HEK293T (cell line): ENCODE measurements around the gene RNF220.

Experiments used
- CTCF ChIA-PET: fragments of 350-600 bp; formaldehyde crosslinking; extraction: SDS; loops from one replicate; lab custom pipeline; 2021; ENCODE audit warnings: antibody characterized with exemption, inconsistent platforms; lab: Yijun Ruan, JAX
- POLR2A ChIA-PET: fragments of 350-600 bp; formaldehyde crosslinking; extraction: SDS; loops from one replicate; lab custom pipeline; 2020; ENCODE audit warnings: antibody characterized with exemption, inconsistent platforms; lab: Yijun Ruan, JAX
- DNase-seq: peaks from one replicate; pipeline ENCODE4 v3.0.0; 2012; ENCODE audit warnings: mixed read lengths; ENCODE audit errors: extremely low spot score
- ARNT ChIP-seq: fragments of 450-650 bp; IDR thresholded peaks from 2 replicates; pipeline ENCODE4 v1.6.1; 2017; ENCODE audit warnings: mild to moderate bottlenecking
- BHLHE40 ChIP-seq: fragments of 450-650 bp; IDR thresholded peaks from 2 replicates; pipeline ENCODE4 v1.6.1; 2016; ENCODE audit warnings: mild to moderate bottlenecking, moderate library complexity, borderline replicate concordance
- CTBP1 ChIP-seq: fragments of 450-650 bp; IDR thresholded peaks from 2 replicates; pipeline ENCODE4 v1.6.1; 2016; ENCODE audit warnings: borderline replicate concordance
- ELF4 ChIP-seq: fragments of 450-650 bp; IDR thresholded peaks from 2 replicates; pipeline ENCODE4 v1.6.1; 2017; ENCODE audit warnings: antibody characterized with exemption
- FOXA1 ChIP-seq: fragments of 450-650 bp; IDR thresholded peaks from 2 replicates; pipeline ENCODE4 v1.6.1; 2016; ENCODE audit warnings: mild to moderate bottlenecking
- FOXK2 ChIP-seq: fragments of 450-650 bp; IDR thresholded peaks from 2 replicates; pipeline ENCODE4 v1.6.1; 2016; ENCODE audit warnings: mild to moderate bottlenecking
- FOXM1 ChIP-seq: fragments of 450-650 bp; IDR thresholded peaks from 2 replicates; pipeline ENCODE4 v1.6.1; 2017; ENCODE audit warnings: mild to moderate bottlenecking, borderline replicate concordance
- HDGF ChIP-seq: fragments of 450-650 bp; IDR thresholded peaks from 2 replicates; pipeline ENCODE4 v1.6.1; 2017; ENCODE audit warnings: antibody characterized with exemption, borderline replicate concordance
- L3MBTL2 ChIP-seq: fragments of 450-650 bp; conservative IDR thresholded peaks from 2 replicates; pipeline ENCODE4 v1.6.1; 2016; ENCODE audit warnings: mild to moderate bottlenecking
- LEF1 ChIP-seq: fragments of 450-650 bp; IDR thresholded peaks from 2 replicates; pipeline ENCODE4 v1.6.1; 2017; ENCODE audit warnings: mild to moderate bottlenecking, borderline replicate concordance
- NFRKB ChIP-seq: fragments of 450-650 bp; IDR thresholded peaks from 2 replicates; pipeline ENCODE4 v1.6.1; 2016; ENCODE audit warnings: mild to moderate bottlenecking, moderate library complexity
- PKNOX1 ChIP-seq: fragments of 450-650 bp; IDR thresholded peaks from 2 replicates; pipeline ENCODE4 v1.6.1; 2016
- SP1 ChIP-seq: fragments of 450-650 bp; IDR thresholded peaks from 2 replicates; pipeline ENCODE4 v1.6.1; 2017
- SUZ12 ChIP-seq: fragments of 450-650 bp; IDR thresholded peaks from 2 replicates; pipeline ENCODE4 v1.6.1; 2016; ENCODE audit warnings: mild to moderate bottlenecking
- TARDBP ChIP-seq: fragments of 450-650 bp; IDR thresholded peaks from 2 replicates; pipeline ENCODE4 v1.6.1; 2016
- ZNF384 ChIP-seq: fragments of 450-650 bp; IDR thresholded peaks from 2 replicates; pipeline ENCODE4 v1.6.1; 2016

RNF220 gene

GRCh38 chr1:44641126-44642102, 236.4 kb downstream of the RNF220 start:
- no peak for DNase-seq
- TF ChIP-seq FOXM1, result no peak
- no peak for TF ChIP-seq SUZ12
- TF ChIP-seq ARNT, result no peak
- TF ChIP-seq FOXK2, result no peak
- TF ChIP-seq SP1, result no peak
- TF ChIP-seq FOXA1, result no peak
- TF ChIP-seq BHLHE40, result no peak
- TF ChIP-seq CTBP1, result no peak
- no peak for TF ChIP-seq HDGF
- TF ChIP-seq ELF4, result no peak
- TF ChIP-seq PKNOX1, result no peak
- no peak for TF ChIP-seq L3MBTL2
- no peak for TF ChIP-seq NFRKB
- no peak for TF ChIP-seq TARDBP
- ChIA-PET CTCF (interaction anchor here (1.1 to 4.2 kb wide), 2 partner anchors 11 kb away, joined by 3 to 19 read pairs; no protein-coding TSS in a partner anchor), POLR2A (interaction anchor here (1.1 to 4.6 kb wide), 3 partner anchors 9 to 31 kb away, joined by 3 to 54 read pairs (median 8); no protein-coding TSS in a partner anchor)

GRCh38 chr1:44642255-44642654, 237.2 kb downstream of the RNF220 start:
- TF ChIP-seq FOXM1 (no peak), LEF1 (no peak), SP1 (no peak), NFRKB (no peak), ZNF384 (no peak), ARNT (no peak), ELF4 (no peak), TARDBP (no peak)
- CTCF ChIA-PET, result interaction anchor here (1.1 to 4.2 kb wide), 2 partner anchors 10 to 11 kb away, joined by 3 to 19 read pairs; no protein-coding TSS in a partner anchor
- POLR2A ChIA-PET, result interaction anchor here (1.1 to 4.6 kb wide), 3 partner anchors 10 to 32 kb away, joined by 3 to 54 read pairs (median 8); no protein-coding TSS in a partner anchor
- no peak for DNase-seq

DNA sequence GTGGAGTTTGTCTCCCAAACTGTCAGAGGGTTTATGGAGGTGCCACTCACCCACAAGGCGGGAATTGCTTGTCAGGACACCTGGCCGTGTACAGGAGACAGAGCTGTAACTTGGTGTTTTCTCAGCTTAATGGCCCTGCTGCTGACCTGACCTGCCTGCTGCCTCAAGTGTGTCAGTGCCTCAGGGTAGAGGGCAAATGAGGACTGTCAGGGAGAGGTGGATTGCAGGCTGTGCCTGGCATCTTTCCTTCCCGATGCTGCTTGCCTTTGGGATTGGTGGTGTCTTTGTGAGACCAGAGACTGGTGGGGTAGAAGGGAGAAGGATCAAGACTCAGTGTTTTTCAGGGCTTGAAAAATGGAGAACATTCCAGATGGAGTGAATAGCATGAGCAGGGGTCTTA, 237.9 kb downstream of the RNF220 start:
- CTCF ChIA-PET, result interaction anchor here (4.2 kb wide), 1 partner anchor 9 kb away, joined by 19 read pairs; no protein-coding TSS in a partner anchor
- POLR2A ChIA-PET, result interaction anchor here (1.9 to 4.6 kb wide), 2 partner anchors 10 to 11 kb away, joined by 8 to 54 read pairs; no protein-coding TSS in a partner anchor
- no peak for DNase-seq
- TF ChIP-seq ELF4 (no peak), FOXK2 (no peak)

GRCh38 chr1:44643721-44644334, 238.8 kb downstream of the RNF220 start:
- no peak for DNase-seq
- ChIA-PET POLR2A (interaction anchor here (4.6 kb wide), 1 partner anchor 12 kb away, joined by 54 read pairs; no protein-coding TSS in a partner anchor), CTCF (interaction anchor here (4.2 kb wide), 1 partner anchor 9 kb away, joined by 19 read pairs; no protein-coding TSS in a partner anchor)
- no peak for TF ChIP-seq NFRKB
- no peak for TF ChIP-seq LEF1
- TF ChIP-seq BHLHE40, result no peak
- no peak for TF ChIP-seq L3MBTL2
- no peak for TF ChIP-seq FOXA1
- TF ChIP-seq SUZ12, result no peak
- no peak for TF ChIP-seq CTBP1
- TF ChIP-seq HDGF, result no peak

DNA sequence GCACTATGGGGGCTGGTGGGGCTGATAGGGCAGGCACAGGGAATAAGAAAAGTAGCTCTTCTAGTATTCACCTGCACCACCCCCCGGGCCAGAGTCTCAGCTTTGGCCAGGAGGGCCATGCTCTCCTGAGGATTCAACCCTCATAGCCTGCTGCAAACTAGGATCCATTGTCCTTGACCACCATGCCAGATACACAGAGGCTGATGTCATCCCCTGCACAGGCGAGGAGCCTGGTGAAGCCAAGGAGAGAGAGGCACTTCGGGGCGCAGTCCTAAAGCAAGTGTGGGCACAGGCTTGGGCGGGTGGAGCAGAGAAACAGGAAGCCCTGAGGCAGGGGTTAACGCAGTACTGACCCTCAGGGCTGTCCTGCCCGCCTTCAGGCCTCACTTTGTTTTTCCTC, 239.8 kb downstream of the RNF220 start:
- TF ChIP-seq LEF1, result no peak
- no peak for TF ChIP-seq TARDBP
- no peak for TF ChIP-seq ELF4
- no peak for TF ChIP-seq SUZ12
- TF ChIP-seq FOXK2, result no peak
- no peak for TF ChIP-seq FOXA1
- TF ChIP-seq BHLHE40, result no peak
- no peak for TF ChIP-seq SP1
- TF ChIP-seq NFRKB, result no peak
- no peak for TF ChIP-seq CTBP1
- TF ChIP-seq FOXM1, result no peak
- no peak for TF ChIP-seq PKNOX1
- TF ChIP-seq L3MBTL2, result no peak
- TF ChIP-seq ZNF384, result no peak
- CTCF ChIA-PET, result no interaction called here
- DNase-seq, result no peak
- POLR2A ChIA-PET, result interaction anchor here (5.4 kb wide), 1 partner anchor 12 kb away, joined by 53 read pairs; no protein-coding TSS in a partner anchor
